K562 (cell line): ENCODE measurements around the gene SLC16A5. TPM values are rescaled to one million over a fixed set of nuclear protein-coding genes. Genes with fewer than 3 reads are reported as not detected.

Experiments used
- CTCF ChIP-seq, 3 experiments: IDR thresholded peaks in 2 of 3; conservative IDR thresholded peaks in 1 of 3; 2 replicates each; pipeline ENCODE4 v1.5.1; 2011 to 2012; ENCODE audit warnings: low read length in 3 of 3, mild to moderate bottlenecking in 3 of 3, control low read depth in 2 of 3, improper control_type of control experiment in 1 of 3, inconsistent platforms in 1 of 3, low read depth in 1 of 3, mixed read lengths in 1 of 3, moderate library complexity in 1 of 3; ENCODE audit not compliant: insufficient read depth in 2 of 3
- ELF1 ChIP-seq: fragments of 200-800 bp; sonication (Bioruptor generic); IDR thresholded peaks from 2 replicates; pipeline ENCODE4 v1.6.1; 2016; ENCODE audit warnings: missing genetic modification characterization, missing compliant biosample characterization
- GTF2E2 ChIP-seq: fragments of 200-800 bp; sonication (Bioruptor generic); IDR thresholded peaks from 2 replicates; pipeline ENCODE4 v1.6.1; 2016; ENCODE audit warnings: missing genetic modification characterization, missing compliant biosample characterization
- NCOR1 ChIP-seq: fragments of 450-650 bp; IDR thresholded peaks from 2 replicates; pipeline ENCODE4 v1.6.1; 2016; ENCODE audit warnings: mild to moderate bottlenecking, moderate library complexity
- NR4A1 ChIP-seq, 2 experiments: fragments of 250-450 bp in 1 of 2; fragments of 450-650 bp in 1 of 2; sonication (Bioruptor Pico) in 1 of 2; IDR thresholded peaks; 2 replicates each; pipeline versions ENCODE4 v1.4.0 to v1.6.1; 2016 to 2020; ENCODE audit warnings: mild to moderate bottlenecking in 2 of 2, missing compliant biosample characterization in 1 of 2, missing genetic modification characterization in 1 of 2, moderate library complexity in 1 of 2
- RFX5 ChIP-seq: IDR thresholded peaks from 2 replicates; pipeline ENCODE4 v1.6.1; 2011; ENCODE audit warnings: low read depth, mild to moderate bottlenecking, improper control_type of control experiment, low read length
- ZBTB9 ChIP-seq: fragments of 450-650 bp; formaldehyde crosslinking; IDR thresholded peaks from 2 replicates; pipeline ENCODE4 v1.4.0; 2020; ENCODE audit warnings: mild to moderate bottlenecking, moderate library complexity
- ZFX ChIP-seq: sonication (generic); formaldehyde crosslinking; IDR thresholded peaks from 2 replicates; pipeline ENCODE4 v1.8.0; 2022; ENCODE audit warnings: mild to moderate bottlenecking, missing genetic modification reagents, moderate library complexity
- ZNF133 ChIP-seq: fragments of 250-450 bp; sonication (Bioruptor Pico); IDR thresholded peaks from 2 replicates; pipeline ENCODE4 v1.4.0; 2020; ENCODE audit warnings: mild to moderate bottlenecking
- ZNF318 ChIP-seq, 2 experiments: fragments of 450-650 bp; IDR thresholded peaks; 2 replicates each; pipeline ENCODE4 v1.6.1; 2016; ENCODE audit warnings: mild to moderate bottlenecking in 2 of 2, borderline replicate concordance in 1 of 2, low read depth in 1 of 2, moderate library complexity in 1 of 2
- ZNF324 ChIP-seq: fragments of 250-450 bp; sonication (Bioruptor Pico); IDR thresholded peaks from 2 replicates; pipeline ENCODE4 v1.4.0; 2020; ENCODE audit warnings: mild to moderate bottlenecking
- ZNF695 ChIP-seq: fragments of 450-650 bp; formaldehyde crosslinking; IDR thresholded peaks from 2 replicates; pipeline ENCODE4 v1.4.0; 2020; ENCODE audit warnings: mild to moderate bottlenecking, moderate library complexity
- ZNF785 ChIP-seq: fragments of 250-450 bp; sonication (Bioruptor Pico); IDR thresholded peaks from 2 replicates; pipeline ENCODE4 v1.4.0; 2020; ENCODE audit warnings: mild to moderate bottlenecking
- polyA plus RNA-seq, 8 experiments: library from polyadenylated mRNA; depleted of rRNA in 4 of 8; stranded (reverse) in 5 of 8; unstranded in 3 of 8; fragments of >200 nt; fragmentation: Nextera tagmentation in 2 of 8; fragmentation: Illumina TruSeq in 1 of 8; extraction: Ambion mirVana in 2 of 8; extraction: Trizol in 1 of 8; gene quantifications; 2 replicates each; pipeline versions ENCODE4 v1.2.1 to v1.2.3, GENCODE V29; 2011 to 2014; ENCODE audit warnings: inconsistent platforms in 1 of 8, missing spikeins in 1 of 8
- total RNA-seq, 7 experiments: library from RNA; depleted of rRNA in 6 of 7; stranded (reverse); fragments of >200 nt in 6 of 7; fragmentation: Illumina TruSeq in 2 of 7; extraction: Trizol in 2 of 7; gene quantifications; 2 replicates each; pipeline versions ENCODE4 v1.2.1 to v1.2.3, GENCODE V29; 2011 to 2021; ENCODE audit warnings: low replicate concordance in 1 of 7

Gene SLC16A5
- total and polyA plus RNA-seq, 9 of the 15 experiments (the other 6 are each of a cell fraction or from before 2014, with no cell fraction given): 0.06 to 2.6 (median 0.91) TPM

- no peak for TF ChIP-seq ZNF318 (IDR thresholded peaks at IDR 0.05; ENCODE audit: borderline replicate concordance in 1 of 2, low read depth in 1 of 2)
- TF ChIP-seq ZNF695: no peak
- TF ChIP-seq ELF1 (tag): peak; percentile 86
- no peak for TF ChIP-seq ZNF133
- TF ChIP-seq ZNF785 (CRISPR knock-in tag): no peak
- no peak for TF ChIP-seq NR4A1 (CRISPR knock-in tag; IDR thresholded peaks at IDR 0.05)
- TF ChIP-seq NR4A1 (tag; IDR thresholded peaks at IDR 0.05): peak; percentile 20; the same call in 1 of the 2 replicates
- TF ChIP-seq GTF2E2 (tag): no peak
- TF ChIP-seq RFX5: no peak
- peak; percentile 70 for TF ChIP-seq ZFX (CRISPR knock-in tag)
- TF ChIP-seq ZNF324 (CRISPR knock-in tag): no peak
- 0 out of 2 replicates have a peak, but pooled peaks have one; percentile 69 for TF ChIP-seq ZBTB9 (CRISPR knock-in tag)
- no peak for TF ChIP-seq CTCF (IDR thresholded peaks at IDR 0.05 in 2 of 3, conservative IDR thresholded peaks at IDR 0.05 in 1 of 3; ENCODE audit: insufficient read depth in 2 of 3, low read depth in 1 of 3, low read length in 3 of 3)
- TF ChIP-seq NCOR1: no peak
Observed at GRCh38 chr17:75087558-75088453, at the start of gene SLC16A5 (continued).
